Stomach (tissue), 9 donors: ENCODE data around the gene KCNIP4. TPM values are rescaled to one million over a fixed set of nuclear protein-coding genes. Genes with fewer than 3 reads are reported as not detected.

Source experiments
- DNase-seq, 2 donors: peaks; one replicate each; pipeline versions ENCODE4 v3.0.0 to v3.0.0-alpha.2; 2013 to 2019
- H3K27ac ChIP-seq, 5 donors: fragments of 200-600 bp in 4 of 5; sonication (generic) in 4 of 5; one replicate each; pipeline ENCODE4 v1.5.1; 2013 to 2019; ENCODE audit warnings: mild to moderate bottlenecking in 1 of 5, moderate library complexity in 1 of 5
- H3K27me3 ChIP-seq, 3 donors: fragments of 200-600 bp; sonication (generic); one replicate each; pipeline ENCODE4 v1.5.1; 2017 to 2019; ENCODE audit warnings: mixed run types in 1 of 3
- H3K36me3 ChIP-seq, 4 donors: fragments of 200-600 bp; sonication (generic); 1 replicate in 3 of 4; 2 replicates in 1 of 4; pipeline ENCODE4 v1.5.1; 2016 to 2019
- H3K4me1 ChIP-seq, 4 donors: fragments of 200-600 bp; sonication (generic); one replicate each; pipeline ENCODE4 v1.5.1; 2016 to 2019
- H3K4me3 ChIP-seq, 4 donors: fragments of 200-600 bp; sonication (generic) in 3 of 4; one replicate each; pipeline ENCODE4 v1.5.1; 2016 to 2019; ENCODE audit warnings: mild to moderate bottlenecking in 1 of 4
- H3K9me3 ChIP-seq, 4 donors: fragments of 200-600 bp; sonication (generic); one replicate each; pipeline ENCODE4 v1.5.1; 2016 to 2019
- CTCF ChIP-seq, 7 experiments: fragments of 450-650 bp in 4 of 7; fragments of 200-600 bp in 3 of 7; sonication (generic) in 3 of 7; IDR thresholded peaks; one replicate each; pipeline ENCODE4 v1.5.1; 2016 to 2019; ENCODE audit warnings: antibody characterized with exemption in 7 of 7, control low read depth in 2 of 7, mild to moderate bottlenecking in 1 of 7
- EP300 ChIP-seq: sonication (generic); formaldehyde crosslinking; IDR thresholded peaks from one replicate; pipeline ENCODE4 v1.6.1; 2017; ENCODE audit warnings: antibody characterized with exemption
- POLR2A ChIP-seq, 4 donors: fragments of 450-650 bp; IDR thresholded peaks; one replicate each; pipeline ENCODE4 v1.6.1; 2016; ENCODE audit warnings: antibody characterized with exemption in 4 of 4, control low read depth in 2 of 4, mild to moderate bottlenecking in 1 of 4, moderate library complexity in 1 of 4
- POLR2AphosphoS5 ChIP-seq, 3 donors: sonication (generic); formaldehyde crosslinking; IDR thresholded peaks; one replicate each; pipeline ENCODE4 v1.6.1; 2016; ENCODE audit warnings: antibody characterized with exemption in 3 of 3
- WGBS, 5 donors: extraction: QIAGEN DNeasy Blood & Tissue Kit in 3 of 5; methylation state at CpG; one replicate each; pipeline versions ENCODE4 v1.1.5 to v1.1.7; 2013 to 2018; 5-methylcytosine and 5-hydroxymethylcytosine counted together
- intact Hi-C: fragments of 100-400 bp; cut with DNase I; formaldehyde crosslinking; loops from one replicate; pipeline ENCODE4 v1.15.1; 2023; ENCODE audit warnings: low total_unique reads
- polyA plus RNA-seq, 3 donors: library from polyadenylated mRNA; stranded (reverse); fragments of 200-250 nt; gene quantifications; one replicate each; pipeline ENCODE4 v1.2.3, GENCODE V29; 2013
- total RNA-seq, 5 donors: library from RNA; depleted of rRNA; stranded (reverse); fragments of >200 nt; gene quantifications; one replicate each; pipeline versions ENCODE4 v1.1.0 to v1.2.3, GENCODE V29; 2014 to 2016
- donor health status: healthy with polysubstance abuse.
- donor health status: Bipolar disorder and iron deficiency.
- donor health status: healthy.

The KCNIP4 gene
- total and polyA plus RNA-seq, 8 donors: 0.23 to 1.8 (median 1.3) TPM; not detected in 4

DNA sequence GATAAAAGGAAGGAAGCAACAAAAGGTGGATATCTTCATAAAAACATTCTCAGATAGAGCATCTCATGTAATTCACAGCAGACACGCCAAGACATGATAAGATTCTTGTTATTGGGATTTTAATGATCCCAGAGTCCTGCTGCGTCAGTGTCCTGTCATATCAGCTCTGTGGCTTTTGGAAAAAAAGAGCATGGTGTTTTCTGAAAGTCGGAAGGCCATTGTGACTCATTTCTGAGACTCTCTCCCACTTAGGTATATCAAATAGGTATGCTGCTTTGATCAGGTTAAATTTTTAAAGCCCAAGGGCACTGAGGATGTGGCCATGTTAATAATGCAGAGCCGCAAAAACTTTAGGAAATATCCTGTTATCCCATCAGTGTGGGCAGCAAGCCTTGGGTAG, 481.0 kb downstream of the KCNIP4 start:
- Histone ChIP-seq H3K36me3 (no peaks in the 10 kb centered on the region), H3K4me3 (no peak overlapping the region), H3K4me1 (no peaks in the 10 kb centered on the region), H3K27me3 (no peaks in the 10 kb centered on the region), H3K27ac (no peak overlapping the region), H3K9me3 (no peaks in the 10 kb centered on the region)
- 78 to 91% (median 86%) methylated on average over 4 of the region's 4 CpGs for WGBS, 5 donors
- DNase-seq: no peak
- TF ChIP-seq POLR2AphosphoS5 (IDR thresholded peaks at IDR 0.05): no peak
- no peak for TF ChIP-seq CTCF (IDR thresholded peaks at IDR 0.05)
- TF ChIP-seq EP300: no peak
- no peak for TF ChIP-seq POLR2A (IDR thresholded peaks at IDR 0.05)
- intact Hi-C loops: no loop called here

DNA sequence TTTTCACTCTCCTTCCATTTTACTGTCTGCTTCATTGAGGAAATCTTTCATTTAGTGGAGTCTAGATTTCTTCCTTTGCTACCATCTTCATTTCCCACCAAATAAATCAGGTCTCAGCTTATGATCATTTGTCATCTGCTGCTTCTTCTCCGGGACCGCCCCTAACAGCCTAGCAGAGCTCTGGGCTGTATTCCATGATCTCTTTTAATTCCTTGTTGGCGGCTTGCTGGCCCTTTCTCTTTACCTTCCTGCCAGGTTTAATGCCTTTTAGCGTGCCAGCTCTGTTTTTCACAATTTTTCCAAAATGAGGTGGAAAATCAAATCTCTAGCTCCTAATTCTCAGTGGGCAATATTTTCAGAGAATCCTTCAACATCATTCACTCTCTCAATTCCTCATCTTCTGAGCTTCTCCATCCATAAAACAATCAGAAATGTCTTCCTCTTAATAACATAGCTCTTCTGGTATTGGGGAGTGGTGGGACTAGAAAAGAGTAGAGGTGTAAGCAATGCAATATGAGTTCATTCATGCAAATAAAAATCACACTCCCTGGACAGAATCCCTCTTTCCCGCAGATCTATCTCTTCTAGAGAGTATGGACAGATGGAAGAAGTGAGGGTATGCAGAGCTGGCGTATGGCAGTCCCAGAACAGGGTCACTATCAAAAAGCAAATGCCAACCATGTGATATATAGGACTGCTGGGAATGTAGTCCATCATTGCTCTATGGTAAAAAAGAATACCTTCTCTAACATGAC, 491.3 kb downstream of the KCNIP4 start:
- Histone ChIP-seq H3K27me3 (no peaks in the 10 kb centered on the region), H3K27ac (no peak overlapping the region), H3K9me3 (no peaks in the 10 kb centered on the region), H3K36me3 (no peaks in the 10 kb centered on the region), H3K4me1 (no peaks in the 10 kb centered on the region), H3K4me3 (no peak overlapping the region)
- 73 to 88% (median 80%) methylated on average over 6 of the region's 6 CpGs for WGBS, 5 donors
- TF ChIP-seq EP300 (no peak), POLR2A (IDR thresholded peaks at IDR 0.05) (no peak), CTCF (IDR thresholded peaks at IDR 0.05) (no peak), POLR2AphosphoS5 (IDR thresholded peaks at IDR 0.05) (no peak)
- DNase-seq: no peak
- intact Hi-C loops: no loop called here

DNA sequence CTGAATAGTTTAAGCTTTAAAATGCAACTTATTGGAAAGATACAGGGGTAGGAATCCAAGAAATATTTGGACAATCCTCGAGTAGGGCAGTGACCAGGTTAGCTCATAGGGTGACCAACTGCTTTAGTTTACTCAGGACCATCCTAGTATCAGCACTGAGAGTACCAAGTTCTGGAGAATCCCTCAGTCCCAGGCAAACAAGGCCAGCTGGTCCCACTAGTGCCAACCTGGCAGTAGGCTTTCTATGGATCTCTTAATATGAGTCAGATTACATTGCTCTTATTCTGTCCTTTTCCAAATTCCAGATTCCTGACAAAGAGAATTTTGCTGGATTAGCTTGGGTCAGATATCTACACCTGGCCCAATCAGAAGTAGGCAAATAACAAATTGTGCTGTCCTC, 493.7 kb downstream of the KCNIP4 start:
- no peak for DNase-seq
- no peaks in the 10 kb centered on the region for H3K27me3 ChIP-seq
- 42 to 64% (median 58%) methylated on average over 1 of the region's 1 CpG for WGBS, 5 donors
- no peaks in the 10 kb centered on the region for H3K9me3 ChIP-seq
- H3K27ac ChIP-seq: no peak overlapping the region
- H3K36me3 ChIP-seq: no peaks in the 10 kb centered on the region
- H3K4me3 ChIP-seq: no peak overlapping the region
- no peak for TF ChIP-seq CTCF (IDR thresholded peaks at IDR 0.05)
- no peak for TF ChIP-seq POLR2AphosphoS5 (IDR thresholded peaks at IDR 0.05)
- TF ChIP-seq EP300: no peak
- TF ChIP-seq POLR2A (IDR thresholded peaks at IDR 0.05): no peak
- H3K4me1 ChIP-seq: no peaks in the 10 kb centered on the region
- intact Hi-C loops: no loop called here

GRCh38 chr4:21454201-21454600, 494.4 kb downstream of the KCNIP4 start:
- 58 to 70% (median 68%) methylated on average over 4 of the region's 4 CpGs for WGBS, 5 donors
- no peak for DNase-seq
- intact Hi-C loops: no loop called here
- Histone ChIP-seq H3K36me3 (no peaks in the 10 kb centered on the region), H3K9me3 (no peaks in the 10 kb centered on the region), H3K4me1 (no peaks in the 10 kb centered on the region), H3K4me3 (no peak overlapping the region), H3K27me3 (no peaks in the 10 kb centered on the region), H3K27ac (no peak overlapping the region)
- TF ChIP-seq POLR2AphosphoS5 (IDR thresholded peaks at IDR 0.05) (no peak), EP300 (no peak), POLR2A (IDR thresholded peaks at IDR 0.05) (no peak), CTCF (IDR thresholded peaks at IDR 0.05) (no peak)
